Breast epithelium (tissue), 3 donors: ENCODE results near the gene MAMLD1.

ENCODE experiments used
- POLR2A ChIP-seq: fragments of 450-650 bp; IDR thresholded peaks from one replicate; pipeline ENCODE4 v1.6.1; 2016; ENCODE audit warnings: antibody characterized with exemption, mild to moderate bottlenecking, moderate library complexity
- TF ChIP-seq, protein P1 (sequence below), 3 donors: fragments of 450-650 bp; IDR thresholded peaks; one replicate each; pipeline ENCODE4 v1.5.1; 2016 to 2017; ENCODE audit warnings: antibody characterized with exemption in 3 of 3, mild to moderate bottlenecking in 3 of 3, moderate library complexity in 3 of 3

DNA sequence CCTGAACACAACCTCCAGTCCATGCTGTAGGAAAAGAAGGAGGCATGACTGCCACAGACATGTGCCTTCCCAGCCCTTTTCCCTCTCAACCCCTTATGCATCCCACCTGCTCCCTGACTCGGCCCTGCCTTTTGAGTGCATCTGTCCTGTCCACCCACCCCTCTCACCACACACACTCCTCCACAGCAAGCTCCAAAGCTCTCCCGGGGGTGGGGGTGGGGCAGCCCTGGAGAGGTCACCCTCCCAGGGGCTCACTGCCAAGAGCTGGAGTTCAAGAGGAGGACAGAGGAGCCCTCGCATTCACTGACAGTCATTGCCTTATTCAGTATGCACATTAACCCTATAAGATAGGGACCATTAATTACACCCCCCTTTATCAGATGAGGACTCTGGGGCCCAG lies 46.6 kb upstream of the MAMLD1 start:
- TF ChIP-seq POLR2A = no peak
- TF ChIP-seq, protein P1, sequence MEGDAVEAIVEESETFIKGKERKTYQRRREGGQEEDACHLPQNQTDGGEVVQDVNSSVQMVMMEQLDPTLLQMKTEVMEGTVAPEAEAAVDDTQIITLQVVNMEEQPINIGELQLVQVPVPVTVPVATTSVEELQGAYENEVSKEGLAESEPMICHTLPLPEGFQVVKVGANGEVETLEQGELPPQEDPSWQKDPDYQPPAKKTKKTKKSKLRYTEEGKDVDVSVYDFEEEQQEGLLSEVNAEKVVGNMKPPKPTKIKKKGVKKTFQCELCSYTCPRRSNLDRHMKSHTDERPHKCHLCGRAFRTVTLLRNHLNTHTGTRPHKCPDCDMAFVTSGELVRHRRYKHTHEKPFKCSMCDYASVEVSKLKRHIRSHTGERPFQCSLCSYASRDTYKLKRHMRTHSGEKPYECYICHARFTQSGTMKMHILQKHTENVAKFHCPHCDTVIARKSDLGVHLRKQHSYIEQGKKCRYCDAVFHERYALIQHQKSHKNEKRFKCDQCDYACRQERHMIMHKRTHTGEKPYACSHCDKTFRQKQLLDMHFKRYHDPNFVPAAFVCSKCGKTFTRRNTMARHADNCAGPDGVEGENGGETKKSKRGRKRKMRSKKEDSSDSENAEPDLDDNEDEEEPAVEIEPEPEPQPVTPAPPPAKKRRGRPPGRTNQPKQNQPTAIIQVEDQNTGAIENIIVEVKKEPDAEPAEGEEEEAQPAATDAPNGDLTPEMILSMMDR (IDR thresholded peaks at IDR 0.05) = no peak
